ENCODE results near the gene PCSK1N. TPM values are rescaled to one million over a fixed set of nuclear protein-coding genes. Genes with fewer than 3 reads are reported as not detected.
"Not testable (repeated sequence)": the region's sequence is repeated elsewhere in the genome, so short reads cannot be mapped to it uniquely, and the experiment has no call there.

PCSK1N gene
- total RNA-seq, 1 donor, result not detected

GRCh38 chrX:48823053-48823452 lies 12.4 kb downstream of the PCSK1N start:
- DNase-seq (ENCODE audit: low read depth), result no peak
- TF ChIP-seq CTCF (IDR thresholded peaks at IDR 0.05; ENCODE audit: insufficient read depth, low read depth, low read length), result no peak
- H3K4me3 ChIP-seq (ENCODE audit: low read depth, low read length), result no peak overlapping the region

GRCh38 chrX:48819394-48819793 lies 16.0 kb downstream of the PCSK1N start:
- not testable (repeated sequence) for DNase-seq (ENCODE audit: low read depth); H3K4me3 ChIP-seq (ENCODE audit: low read depth, low read length)

GRCh38 chrX:48818866-48819265 lies 16.5 kb downstream of the PCSK1N start:
- no peak for DNase-seq (ENCODE audit: low read depth)
- H3K4me3 ChIP-seq (ENCODE audit: low read depth, low read length), result no peak overlapping the region
- no peak for TF ChIP-seq CTCF (IDR thresholded peaks at IDR 0.05; ENCODE audit: insufficient read depth, low read depth, low read length)

- no peak overlapping the region for H3K4me3 ChIP-seq (ENCODE audit: low read depth, low read length)
- TF ChIP-seq CTCF (IDR thresholded peaks at IDR 0.05; ENCODE audit: insufficient read depth, low read depth, low read length), result no peak
- no peak for DNase-seq (ENCODE audit: low read depth)
These were observed 17.3 kb downstream of the PCSK1N start for GRCh38 chrX:48818098-48818497.

- DNase-seq (ENCODE audit: low read depth), result no peak
- no peak for TF ChIP-seq CTCF (IDR thresholded peaks at IDR 0.05; ENCODE audit: insufficient read depth, low read depth, low read length)
- no peak overlapping the region for H3K4me3 ChIP-seq (ENCODE audit: low read depth, low read length)
These were observed 19.2 kb downstream of the PCSK1N start for GRCh38 chrX:48816014-48816810.

- H3K4me3 ChIP-seq (ENCODE audit: low read depth, low read length), result no peak overlapping the region
- no peak for TF ChIP-seq CTCF (IDR thresholded peaks at IDR 0.05; ENCODE audit: insufficient read depth, low read depth, low read length)
- no peak for DNase-seq (ENCODE audit: low read depth)
These were observed 20.1 kb downstream of the PCSK1N start for GRCh38 chrX:48815266-48815665.

GRCh38 chrX:48814722-48815121 lies 20.7 kb downstream of the PCSK1N start:
- no peak overlapping the region for H3K4me3 ChIP-seq (ENCODE audit: low read depth, low read length)
- TF ChIP-seq CTCF (IDR thresholded peaks at IDR 0.05; ENCODE audit: insufficient read depth, low read depth, low read length), result no peak

More at GRCh38 chrX:48814722-48815121, 20.7 kb downstream of the PCSK1N start:
- no peak for DNase-seq (ENCODE audit: low read depth)
